IMR-90 (cell line): Measurements from ENCODE around the gene KDM2A. TPM values are rescaled to one million over a fixed set of nuclear protein-coding genes. Genes with fewer than 3 reads are reported as not detected.
A peak's percentile ranks its signal among the peaks of the same experiment; 100 is the strongest.

Experiments
- ATAC-seq: fragments of 200-7000 bp; cut with Tn5 transposase; 2 replicates; pipeline ENCODE4 v1.9.1; 2020; ENCODE audit warnings: low read depth, mild to moderate bottlenecking, moderate library complexity
- BruUV-seq: library from RNA; stranded (reverse); fragments of 400-500 nt; replicated peaks from 2 replicates; lab custom pipeline; 2021; lab: Mats Ljungman, UMichigan
- CTCF ChIA-PET: fragments of 300-600 bp; formaldehyde crosslinking; extraction: SDS; loops from one replicate; lab custom pipeline; 2021; ENCODE audit warnings: antibody characterized with exemption; lab: Yijun Ruan, JAX
- POLR2A ChIA-PET: fragments of 300-600 bp; sonication (Branson Sonifier 250); formaldehyde crosslinking; loops from one replicate; lab custom pipeline; 2022; ENCODE audit warnings: antibody characterized with exemption; ENCODE audit not compliant: unreplicated experiment; lab: Charles Lee
- DNase-seq: peaks from one replicate; pipeline ENCODE4 v3.0.0; 2013
- H2AFZ ChIP-seq: replicated peaks from 2 replicates; pipeline ENCODE3; 2013; ENCODE audit warnings: low read length, mild to moderate bottlenecking; ENCODE audit not compliant: poor library complexity
- H2AK5ac ChIP-seq: 2 replicates; pipeline ENCODE4 v1.6.1; 2013; ENCODE audit warnings: low read depth, low read length, inconsistent platforms
- H2AK9ac ChIP-seq: replicated peaks from 2 replicates; pipeline ENCODE3; 2013; ENCODE audit warnings: mild to moderate bottlenecking, low read depth, low read length, moderate library complexity; ENCODE audit not compliant: poor library complexity
- H2BK120ac ChIP-seq: 2 replicates; pipeline ENCODE4 v1.6.1; 2013; ENCODE audit warnings: low read depth, low read length, inconsistent platforms
- H2BK15ac ChIP-seq: 3 replicates; pipeline ENCODE4 v1.6.1; 2013; ENCODE audit warnings: low read depth, low read length, inconsistent platforms
- H2BK20ac ChIP-seq: 2 replicates; pipeline ENCODE4 v1.6.1; 2013; ENCODE audit warnings: low read depth, mild to moderate bottlenecking, inconsistent platforms, low read length, moderate library complexity
- H2BK5ac ChIP-seq: 2 replicates; pipeline ENCODE4 v1.6.1; 2013; ENCODE audit warnings: mild to moderate bottlenecking, low read depth, low read length, inconsistent platforms; ENCODE audit not compliant: poor library complexity, severe bottlenecking
- H3K14ac ChIP-seq: replicated peaks from 2 replicates; pipeline ENCODE4 v1.6.1; 2013; ENCODE audit warnings: low read depth, low read length, inconsistent platforms
- H3K18ac ChIP-seq: 2 replicates; pipeline ENCODE4 v1.6.1; 2013; ENCODE audit warnings: low read depth, low read length, control low read depth
- H3K23ac ChIP-seq: 2 replicates; pipeline ENCODE4 v1.6.1; 2013; ENCODE audit warnings: low read depth, low read length, inconsistent platforms
- H3K27ac ChIP-seq: 2 replicates; pipeline ENCODE4 v1.5.1; 2013; ENCODE audit warnings: mild to moderate bottlenecking, control low read depth, low read length; ENCODE audit not compliant: insufficient read depth
- H3K27me3 ChIP-seq: 2 replicates; pipeline ENCODE4 v1.6.1; 2013; ENCODE audit warnings: low read length; ENCODE audit not compliant: control insufficient read depth, insufficient read depth
- H3K36me3 ChIP-seq: 2 replicates; pipeline ENCODE4 v1.6.1; 2013; ENCODE audit warnings: low read length, mixed read lengths; ENCODE audit not compliant: control insufficient read depth, insufficient read depth
- H3K4ac ChIP-seq: 2 replicates; pipeline ENCODE4 v1.6.1; 2013; ENCODE audit warnings: low read depth, low read length, inconsistent platforms
- H3K4me1 ChIP-seq: 2 replicates; pipeline ENCODE4 v1.6.1; 2013; ENCODE audit warnings: low read length, mixed read lengths; ENCODE audit not compliant: control insufficient read depth, insufficient read depth
- H3K4me2 ChIP-seq: 2 replicates; pipeline ENCODE4 v1.6.1; 2013; ENCODE audit warnings: low read depth, mild to moderate bottlenecking, control low read depth, low read length, moderate library complexity
- H3K4me3 ChIP-seq: 2 replicates; pipeline ENCODE4 v1.5.1; 2013; ENCODE audit warnings: low read depth, mild to moderate bottlenecking, control low read depth, low read length, moderate library complexity; ENCODE audit not compliant: insufficient read depth
- H3K56ac ChIP-seq: 2 replicates; pipeline ENCODE4 v1.6.1; 2013; ENCODE audit warnings: low read length, inconsistent platforms; ENCODE audit not compliant: insufficient read depth; ENCODE audit errors: extremely low read depth
- H3K79me1 ChIP-seq, 2 experiments: 2 replicates each; pipeline ENCODE4 v1.6.1; 2013; ENCODE audit warnings: low read length in 2 of 2, inconsistent platforms in 1 of 2, low read depth in 1 of 2
- H3K9ac ChIP-seq: 2 replicates; pipeline ENCODE4 v1.6.1; 2013; ENCODE audit warnings: low read depth, low read length, control low read depth
- H3K9me1 ChIP-seq: 2 replicates; pipeline ENCODE4 v1.6.1; 2013; ENCODE audit warnings: low read length, inconsistent platforms; ENCODE audit not compliant: insufficient read depth
- H3K9me3 ChIP-seq: 2 replicates; pipeline ENCODE4 v1.6.1; 2013; ENCODE audit warnings: low read length; ENCODE audit not compliant: control insufficient read depth, insufficient read depth
- H4K20me1 ChIP-seq: 2 replicates; pipeline ENCODE4 v1.6.1; 2013; ENCODE audit warnings: low read length, inconsistent platforms; ENCODE audit not compliant: insufficient read depth
- H4K5ac ChIP-seq: 2 replicates; pipeline ENCODE4 v1.6.1; 2013; ENCODE audit warnings: mild to moderate bottlenecking, low read depth, low read length, control low read depth
- H4K8ac ChIP-seq, 2 experiments: 2 replicates each; pipeline ENCODE4 v1.6.1; 2013; ENCODE audit warnings: low read depth in 2 of 2, low read length in 2 of 2, control low read depth in 1 of 2, inconsistent platforms in 1 of 2
- H4K91ac ChIP-seq: 2 replicates; pipeline ENCODE4 v1.6.1; 2013; ENCODE audit warnings: low read depth, low read length, inconsistent platforms; ENCODE audit not compliant: insufficient read depth
- CHD1 ChIP-seq: IDR thresholded peaks from 2 replicates; pipeline ENCODE4 v1.6.1; 2012; ENCODE audit warnings: low read depth, low read length, improper control_type of control experiment
- MAFK ChIP-seq: IDR thresholded peaks from 2 replicates; pipeline ENCODE4 v1.6.1; 2012; ENCODE audit warnings: low read depth, low read length, improper control_type of control experiment
- RAD21 ChIP-seq: IDR thresholded peaks from 2 replicates; pipeline ENCODE4 v1.6.1; 2012; ENCODE audit warnings: low read length, improper control_type of control experiment
- RCOR1 ChIP-seq: IDR thresholded peaks from 2 replicates; pipeline ENCODE4 v1.6.1; 2012; ENCODE audit warnings: mild to moderate bottlenecking, low read length, improper control_type of control experiment; ENCODE audit not compliant: insufficient replicate concordance
- RFX5 ChIP-seq: IDR thresholded peaks from 2 replicates; pipeline ENCODE4 v1.8.0; 2012; ENCODE audit warnings: low read depth, mild to moderate bottlenecking, low read length, moderate library complexity
- WGBS, 2 experiments: methylation state at CpG; one replicate each; pipeline versions ENCODE4 v1.1.5 to v1.1.7; 2013; ENCODE audit warnings: missing lambda C conversion rate in 2 of 2; ENCODE audit not compliant: insufficient read length in 1 of 2; ENCODE audit errors: extremely low coverage in 2 of 2; 5-methylcytosine and 5-hydroxymethylcytosine counted together
- dilution Hi-C: fragments of 300-500 bp; cut with HindIII; formaldehyde crosslinking; loops from one replicate; pipeline ENCODE4 v1.14.3; 2018; ENCODE audit warnings: low sequenced_read_pairs; ENCODE audit not compliant: unreplicated experiment
- in situ Hi-C: fragments of 300-500 bp; cut with MboI; formaldehyde crosslinking; loops from 3 replicates; pipeline ENCODE4 v1.14.3; 2019; ENCODE audit warnings: low sequenced_read_pairs, inconsistent platforms, mixed read lengths
- intact Hi-C: fragments of 100-400 bp; cut with micrococcal nuclease; formaldehyde crosslinking; loops from 2 replicates; pipeline ENCODE4 v1.10.0; 2022
- polyA plus RNA-seq, 3 experiments: library from polyadenylated mRNA; depleted of rRNA; stranded (reverse); fragments of >200 nt; gene quantifications; 2 replicates each; pipeline ENCODE4 v1.2.3, GENCODE V29; 2012; ENCODE audit warnings: low replicate concordance in 1 of 3
- total RNA-seq: library from RNA; depleted of rRNA; stranded (reverse); fragments of >200 nt; gene quantifications from 2 replicates; pipeline ENCODE4 v1.2.3, GENCODE V29; 2012
- TF ChIP-seq, protein P1 (sequence below): conservative IDR thresholded peaks from 2 replicates; pipeline ENCODE4 v1.5.1; 2012; ENCODE audit warnings: mild to moderate bottlenecking, low read depth, low read length, improper control_type of control experiment
- TF ChIP-seq, protein P2 (sequence below): fragments of 150-350 bp; IDR thresholded peaks from 2 replicates; pipeline ENCODE4 v1.6.1; 2016; ENCODE audit warnings: low read depth, mild to moderate bottlenecking, low read length, moderate library complexity, borderline replicate concordance

Gene KDM2A
- total and polyA plus RNA-seq, 2 of the 4 experiments (the other 2 are of a cell fraction) = 26.7 to 42.6 TPM

DNA sequence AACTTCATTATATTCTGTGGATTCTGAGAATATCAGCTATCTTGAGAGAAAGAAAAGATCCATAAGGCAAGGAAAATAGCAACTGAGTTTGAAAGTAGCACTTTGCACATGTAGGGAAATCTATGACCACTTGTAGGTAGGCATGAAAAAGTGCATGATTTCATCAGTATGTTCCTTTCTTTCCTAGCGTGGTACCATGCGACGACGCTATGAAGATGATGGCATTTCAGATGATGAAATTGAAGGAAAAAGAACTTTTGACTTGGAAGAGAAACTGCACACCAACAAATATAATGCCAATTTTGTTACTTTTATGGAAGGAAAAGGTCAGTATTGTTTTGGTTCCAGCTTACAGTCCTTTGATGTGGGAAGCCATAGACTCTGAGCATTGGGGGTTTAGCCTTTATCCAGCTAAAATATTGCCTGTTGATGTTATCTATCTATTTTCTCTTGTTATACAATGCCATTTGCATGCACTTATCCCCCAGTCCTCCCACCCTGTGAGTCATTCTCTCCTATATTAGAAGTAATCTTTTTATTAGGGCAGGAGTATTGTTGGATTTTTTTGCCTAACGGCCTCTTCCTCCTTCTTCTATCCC lies 60.9 kb downstream of the KDM2A start:
- POLR2A ChIA-PET = interaction anchor here (0.6 kb wide), 1 partner anchor 13 kb away, joined by 3 read pairs; no protein-coding TSS in a partner anchor
- Histone ChIP-seq H3K23ac (peak overlapping the region; percentile 6; the same call in 1 of the 2 replicates), H2BK5ac (no peak overlapping the region), H3K27me3 (no peaks in the 10 kb centered on the region), H2AK5ac (peak overlapping the region; percentile 71; the same call in 1 of the 2 replicates), H3K4me1 (peaks cover 9% of the 10 kb centered on the region), H3K56ac (no peak overlapping the region), H2AK9ac (no peak overlapping the region), H3K14ac (no peak overlapping the region), H4K91ac (no peak overlapping the region), H3K4me3 (no peak overlapping the region), H2BK15ac (no peak overlapping the region), H3K36me3 (peaks cover 17% of the 10 kb centered on the region), H4K8ac (no peak overlapping the region), H3K79me1 (peaks cover 20 to 60% of the 10 kb centered on the region in 2 experiments), H4K5ac (no peak overlapping the region), H3K9me1 (peaks cover 14% of the 10 kb centered on the region; the same call in 1 of the 2 replicates), H4K20me1 (peaks cover 41% of the 10 kb centered on the region), H3K9me3 (no peaks in the 10 kb centered on the region), H2BK120ac (0 out of 2 replicates have a peak overlapping the region, but pooled peaks have one; percentile 17), H2AFZ (no peak overlapping the region), H3K4ac (no peak overlapping the region), H3K9ac (no peak overlapping the region), H3K4me2 (no peak overlapping the region), H3K18ac (no peak overlapping the region), H3K27ac (no peak overlapping the region), H2BK20ac (no peak overlapping the region)
- BruUV-seq = no TSS peak
- in situ Hi-C loops = no loop called here
- dilution Hi-C loops = no loop called here
- intact Hi-C loops = loop anchor here (2.0 to 10.0 kb wide), 2 partner anchors 55 to 59 kb away; no protein-coding TSS in a partner anchor
- DNase-seq (no peak), ATAC-seq (no peak)
- TF ChIP-seq, protein P1, sequence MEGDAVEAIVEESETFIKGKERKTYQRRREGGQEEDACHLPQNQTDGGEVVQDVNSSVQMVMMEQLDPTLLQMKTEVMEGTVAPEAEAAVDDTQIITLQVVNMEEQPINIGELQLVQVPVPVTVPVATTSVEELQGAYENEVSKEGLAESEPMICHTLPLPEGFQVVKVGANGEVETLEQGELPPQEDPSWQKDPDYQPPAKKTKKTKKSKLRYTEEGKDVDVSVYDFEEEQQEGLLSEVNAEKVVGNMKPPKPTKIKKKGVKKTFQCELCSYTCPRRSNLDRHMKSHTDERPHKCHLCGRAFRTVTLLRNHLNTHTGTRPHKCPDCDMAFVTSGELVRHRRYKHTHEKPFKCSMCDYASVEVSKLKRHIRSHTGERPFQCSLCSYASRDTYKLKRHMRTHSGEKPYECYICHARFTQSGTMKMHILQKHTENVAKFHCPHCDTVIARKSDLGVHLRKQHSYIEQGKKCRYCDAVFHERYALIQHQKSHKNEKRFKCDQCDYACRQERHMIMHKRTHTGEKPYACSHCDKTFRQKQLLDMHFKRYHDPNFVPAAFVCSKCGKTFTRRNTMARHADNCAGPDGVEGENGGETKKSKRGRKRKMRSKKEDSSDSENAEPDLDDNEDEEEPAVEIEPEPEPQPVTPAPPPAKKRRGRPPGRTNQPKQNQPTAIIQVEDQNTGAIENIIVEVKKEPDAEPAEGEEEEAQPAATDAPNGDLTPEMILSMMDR = no peak
- TF ChIP-seq, protein P2, sequence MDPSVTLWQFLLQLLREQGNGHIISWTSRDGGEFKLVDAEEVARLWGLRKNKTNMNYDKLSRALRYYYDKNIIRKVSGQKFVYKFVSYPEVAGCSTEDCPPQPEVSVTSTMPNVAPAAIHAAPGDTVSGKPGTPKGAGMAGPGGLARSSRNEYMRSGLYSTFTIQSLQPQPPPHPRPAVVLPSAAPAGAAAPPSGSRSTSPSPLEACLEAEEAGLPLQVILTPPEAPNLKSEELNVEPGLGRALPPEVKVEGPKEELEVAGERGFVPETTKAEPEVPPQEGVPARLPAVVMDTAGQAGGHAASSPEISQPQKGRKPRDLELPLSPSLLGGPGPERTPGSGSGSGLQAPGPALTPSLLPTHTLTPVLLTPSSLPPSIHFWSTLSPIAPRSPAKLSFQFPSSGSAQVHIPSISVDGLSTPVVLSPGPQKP = no peak
- TF ChIP-seq RAD21 (no peak), RCOR1 (no peak), RFX5 (no peak), MAFK (no peak), CHD1 (no peak)
- CTCF ChIA-PET = interaction anchor here (1.0 kb wide), 1 partner anchor 203 kb away, joined by 4 read pairs; no protein-coding TSS in a partner anchor
- WGBS, 2 experiments = no CpG with 5 or more reads among the region's 5 CpGs
